Pulmonary artery endothelial cell (primary cell): Measurements from ENCODE around the gene NMS. TPM values are rescaled to one million over a fixed set of nuclear protein-coding genes. Genes with fewer than 3 reads are reported as not detected.

ENCODE experiments used
- DNase-seq: peaks from one replicate; pipeline ENCODE4 v3.0.0-alpha.2; 2011; ENCODE audit warnings: low read depth, low spot score
- total RNA-seq: library from RNA; depleted of rRNA; stranded (reverse); fragments of >200 nt; gene quantifications from 2 replicates; pipeline ENCODE4 v1.2.3, GENCODE V29; 2014

The NMS gene
- total RNA-seq, 1 donor from 2014 or later = not detected

GRCh38 chr2:100484390-100484789, 14.1 kb downstream of the NMS start:
- DNase-seq = no peak

GRCh38 chr2:100485396-100485795, 15.1 kb downstream of the NMS start:
- DNase-seq = no peak

- no peak for DNase-seq
Measured at GRCh38 chr2:100494712-100495111, 24.4 kb downstream of the NMS start.

GRCh38 chr2:100502782-100503181, 32.5 kb downstream of the NMS start:
- DNase-seq = no peak

GRCh38 chr2:100504542-100504941, 34.3 kb downstream of the NMS start:
- DNase-seq = no peak

GRCh38 chr2:100509066-100509465, 38.8 kb downstream of the NMS start:
- DNase-seq = no peak

- no peak for DNase-seq
Measured at GRCh38 chr2:100513650-100514049, 43.4 kb downstream of the NMS start.

GRCh38 chr2:100517556-100517955, 47.3 kb downstream of the NMS start:
- DNase-seq = no peak

GRCh38 chr2:100518801-100519200, 48.5 kb downstream of the NMS start:
- DNase-seq = no peak

- DNase-seq = no peak
Measured at GRCh38 chr2:100520224-100520623, 49.9 kb downstream of the NMS start.

GRCh38 chr2:100522430-100522829, 52.1 kb downstream of the NMS start:
- DNase-seq = no peak

GRCh38 chr2:100524331-100524730, 54.0 kb downstream of the NMS start:
- DNase-seq = no peak

- DNase-seq = no peak
Measured at GRCh38 chr2:100526868-100527267, 56.6 kb downstream of the NMS start.

- no peak for DNase-seq
Measured at GRCh38 chr2:100527440-100528015, 57.2 kb downstream of the NMS start.

GRCh38 chr2:100529176-100529575, 58.9 kb downstream of the NMS start:
- no peak for DNase-seq

GRCh38 chr2:100529900-100530299, 59.6 kb downstream of the NMS start:
- no peak for DNase-seq

Other genes starting within 250 kb of the NMS start
- not detected in 2 replicates for gene LONRF2, start 148.0 kb upstream of the NMS start, total RNA-seq
- 10.5 and 15.3 TPM in 2 replicates for gene CHST10, start 52.8 kb upstream of the NMS start, total RNA-seq
- gene PDCL3, start 92.5 kb downstream of the NMS start, total RNA-seq = 18.9 and 28.0 TPM in 2 replicates